Right lobe of liver (tissue), 6 donors: ENCODE measurements around the gene METTL8. TPM values are rescaled to one million over a fixed set of nuclear protein-coding genes. Genes with fewer than 3 reads are reported as not detected.
A peak's percentile ranks its signal among the peaks of the same experiment; 100 is the strongest.

Experiments used
- ATAC-seq, 4 donors: fragments of 200-7000 bp; cut with Tn5 transposase; one replicate each; pipeline ENCODE4 v1.9.1; 2020; ENCODE audit warnings: mild to moderate bottlenecking in 4 of 4, moderate library complexity in 4 of 4
- DNase-seq, 3 donors: peaks; one replicate each; pipeline ENCODE4 v3.0.0-alpha.2; 2020
- H3K27ac ChIP-seq, 3 donors: fragments of 200-600 bp; one replicate each; pipeline ENCODE4 v1.8.0; 2022
- H3K27me3 ChIP-seq, 2 donors: fragments of 200-600 bp; one replicate each; pipeline ENCODE4 v1.8.0; 2022
- H3K36me3 ChIP-seq, 4 donors: fragments of 200-600 bp; sonication (generic) in 1 of 4; one replicate each; pipeline versions ENCODE4 v1.5.1 to v1.8.0; 2017 to 2022; ENCODE audit warnings: control low read depth in 1 of 4
- H3K4me1 ChIP-seq, 4 donors: fragments of 200-600 bp; sonication (generic) in 1 of 4; one replicate each; pipeline versions ENCODE4 v1.5.1 to v1.8.0; 2017 to 2022; ENCODE audit warnings: control low read depth in 1 of 4
- H3K4me3 ChIP-seq, 3 donors: fragments of 200-600 bp; one replicate each; pipeline ENCODE4 v1.8.0; 2022
- H3K9me3 ChIP-seq, 4 donors: fragments of 200-600 bp; sonication (generic) in 1 of 4; one replicate each; pipeline versions ENCODE4 v1.5.1 to v1.8.0; 2017 to 2022; ENCODE audit warnings: control low read depth in 1 of 4
- POLR2A ChIP-seq: fragments of 450-650 bp; IDR thresholded peaks from one replicate; pipeline ENCODE4 v1.6.1; 2017; ENCODE audit warnings: antibody characterized with exemption, mild to moderate bottlenecking
- WGBS: methylation state at CpG from one replicate; pipeline ENCODE4 v1.1.6; 2018; ENCODE audit warnings: low coverage, low lambda C conversion rate; ENCODE audit not compliant: insufficient coverage; ENCODE audit errors: missing lambda C conversion rate; 5-methylcytosine and 5-hydroxymethylcytosine counted together
- intact Hi-C, 2 donors: fragments of 100-400 bp; cut with DNase I; formaldehyde crosslinking; loops; one replicate each; pipeline versions ENCODE4 v1.11.2 to v1.14.1; 2022
- total RNA-seq, 6 experiments: library from RNA; depleted of rRNA in 2 of 6; stranded (reverse); fragments of >200 nt in 2 of 6; fragmentation: NEBNext Ultra II Directional in 3 of 6; extraction: Animal tissue kit (Norgen Biotek cat#: 25700) in 3 of 6; gene quantifications; one replicate each; pipeline versions ENCODE4 v1.1.0 to v1.2.4, GENCODE V29; 2016 to 2023
- TF ChIP-seq, protein P1 (sequence below), 4 donors: fragments of 200-600 bp in 3 of 4; fragments of 450-650 bp in 1 of 4; IDR thresholded peaks; one replicate each; pipeline versions ENCODE4 v1.5.1 to v1.8.0; 2016 to 2022; ENCODE audit warnings: antibody characterized with exemption in 4 of 4, mild to moderate bottlenecking in 2 of 4
- donor health status: DM: no; HTN: yes; CAD: no.
- donor health status: DM: no; HTN: no; CAD: no.
- donor health status: DM: no; HTN: no; CAD: no.
- donor health status: DM: no; HTN: yes; CAD: no.
- donor health status: DM: no; HTN: yes; CAD: no.

Gene METTL8
- total RNA-seq, 6 experiments from 2014 or later: 6.5 to 13.8 (median 9.5) TPM

DNA sequence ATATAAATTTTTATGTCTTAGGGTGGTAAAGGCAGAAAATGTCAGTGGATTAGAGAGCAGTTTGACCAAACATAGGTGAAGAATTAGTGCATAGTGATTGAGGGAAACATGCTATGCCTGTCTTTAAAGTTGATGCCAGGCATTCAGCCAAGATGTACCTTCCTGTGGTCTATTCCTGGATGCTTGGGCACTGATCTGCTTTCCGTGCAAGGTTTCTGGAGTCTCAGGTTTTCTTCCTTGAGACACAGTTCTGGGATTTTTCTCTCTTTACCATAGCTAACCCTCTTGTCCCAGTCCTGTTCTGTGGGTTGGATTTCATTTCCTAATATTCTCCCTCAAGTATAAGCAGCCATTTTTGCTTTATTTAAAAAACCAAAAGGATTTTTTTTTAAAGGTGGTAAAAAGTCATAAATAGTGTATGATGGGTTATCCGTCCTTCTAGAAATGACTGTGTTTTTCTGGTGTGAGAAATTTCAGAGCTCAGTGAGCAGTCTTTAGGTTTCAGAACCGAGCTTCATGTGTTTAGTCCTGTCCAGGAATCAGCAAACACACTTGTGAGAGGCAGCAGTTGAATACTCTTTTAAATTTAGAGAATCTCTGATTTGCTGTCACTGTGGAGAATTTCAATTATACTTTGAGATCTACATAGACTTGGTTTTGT is 45.5 kb upstream of the METTL8 start:
- TF ChIP-seq POLR2A: no peak
- TF ChIP-seq, protein P1, sequence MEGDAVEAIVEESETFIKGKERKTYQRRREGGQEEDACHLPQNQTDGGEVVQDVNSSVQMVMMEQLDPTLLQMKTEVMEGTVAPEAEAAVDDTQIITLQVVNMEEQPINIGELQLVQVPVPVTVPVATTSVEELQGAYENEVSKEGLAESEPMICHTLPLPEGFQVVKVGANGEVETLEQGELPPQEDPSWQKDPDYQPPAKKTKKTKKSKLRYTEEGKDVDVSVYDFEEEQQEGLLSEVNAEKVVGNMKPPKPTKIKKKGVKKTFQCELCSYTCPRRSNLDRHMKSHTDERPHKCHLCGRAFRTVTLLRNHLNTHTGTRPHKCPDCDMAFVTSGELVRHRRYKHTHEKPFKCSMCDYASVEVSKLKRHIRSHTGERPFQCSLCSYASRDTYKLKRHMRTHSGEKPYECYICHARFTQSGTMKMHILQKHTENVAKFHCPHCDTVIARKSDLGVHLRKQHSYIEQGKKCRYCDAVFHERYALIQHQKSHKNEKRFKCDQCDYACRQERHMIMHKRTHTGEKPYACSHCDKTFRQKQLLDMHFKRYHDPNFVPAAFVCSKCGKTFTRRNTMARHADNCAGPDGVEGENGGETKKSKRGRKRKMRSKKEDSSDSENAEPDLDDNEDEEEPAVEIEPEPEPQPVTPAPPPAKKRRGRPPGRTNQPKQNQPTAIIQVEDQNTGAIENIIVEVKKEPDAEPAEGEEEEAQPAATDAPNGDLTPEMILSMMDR (IDR thresholded peaks at IDR 0.05): no peak
- ATAC-seq: no peak
- Histone ChIP-seq H3K4me1 (peaks cover 0 to 8% (median 2%) of the 10 kb centered on the region in 4 donors), H3K9me3 (no peaks in the 10 kb centered on the region), H3K36me3 (no peaks in the 10 kb centered on the region), H3K27me3 (no peaks in the 10 kb centered on the region), H3K4me3 (no peak overlapping the region), H3K27ac (no peak overlapping the region)
- no peak for DNase-seq
- WGBS: 81% methylated on average over 3 of the region's 3 CpGs
- intact Hi-C loops: no loop called here

DNA sequence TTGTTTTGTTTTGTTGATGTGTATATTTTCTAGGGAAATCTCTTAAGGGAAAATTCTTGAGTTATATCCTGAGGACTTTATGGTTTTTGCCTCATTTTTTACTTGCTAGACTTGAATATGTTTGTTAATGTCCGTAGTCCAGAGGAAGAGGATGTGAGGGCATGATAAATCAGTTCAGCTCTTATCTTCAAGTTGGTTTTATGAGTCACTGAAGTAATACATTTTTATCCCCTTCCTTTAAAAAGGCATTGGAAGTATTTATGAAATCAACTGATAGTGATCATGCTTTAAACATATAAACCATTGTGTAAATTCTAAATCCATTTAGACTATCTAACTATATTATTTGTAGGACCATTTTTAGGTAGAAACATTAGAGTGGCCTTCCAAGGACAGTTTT is 44.6 kb upstream of the METTL8 start:
- H3K9me3 ChIP-seq: no peaks in the 10 kb centered on the region
- H3K4me1 ChIP-seq: peaks cover 0 to 8% (median 2%) of the 10 kb centered on the region in 4 donors
- DNase-seq: no peak
- ATAC-seq: no peak
- H3K27ac ChIP-seq: no peak overlapping the region
- intact Hi-C loops: no loop called here
- WGBS: 80% methylated on average over 1 of the region's 1 CpG
- no peak overlapping the region for H3K4me3 ChIP-seq
- H3K27me3 ChIP-seq: no peaks in the 10 kb centered on the region
- no peaks in the 10 kb centered on the region for H3K36me3 ChIP-seq
- TF ChIP-seq, protein P1 (IDR thresholded peaks at IDR 0.05): no peak
- TF ChIP-seq POLR2A: no peak

DNA sequence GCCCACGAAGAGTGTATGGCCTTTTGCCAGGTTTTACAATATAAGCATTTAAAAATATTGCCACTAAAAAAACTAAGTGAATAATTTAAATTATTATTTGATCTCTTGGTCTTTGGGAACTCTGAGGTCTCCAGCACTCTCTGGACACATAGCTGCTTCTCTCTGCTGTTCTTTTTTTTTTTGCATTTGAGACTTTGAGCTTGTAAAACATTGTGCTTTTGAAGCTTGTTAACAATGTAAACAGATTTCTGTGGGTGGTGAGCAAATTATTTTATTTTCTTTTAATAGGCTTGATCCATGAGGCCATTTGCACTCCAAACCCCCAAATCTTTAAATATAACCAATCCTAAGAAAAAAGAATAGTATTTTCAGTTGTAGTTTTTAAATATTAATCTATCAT is 42.2 kb upstream of the METTL8 start:
- no peak for DNase-seq
- Histone ChIP-seq H3K27ac (no peak overlapping the region), H3K4me3 (no peak overlapping the region), H3K4me1 (peaks cover 0 to 8% (median 2%) of the 10 kb centered on the region in 4 donors), H3K36me3 (no peaks in the 10 kb centered on the region), H3K9me3 (no peaks in the 10 kb centered on the region), H3K27me3 (no peaks in the 10 kb centered on the region)
- TF ChIP-seq, protein P1 (IDR thresholded peaks at IDR 0.05): no peak
- TF ChIP-seq POLR2A: no peak
- peak; percentile 78 to 90 (median 80) for ATAC-seq
- intact Hi-C loops: no loop called here
- 28% methylated on average over 1 of the region's 1 CpG for WGBS

DNA sequence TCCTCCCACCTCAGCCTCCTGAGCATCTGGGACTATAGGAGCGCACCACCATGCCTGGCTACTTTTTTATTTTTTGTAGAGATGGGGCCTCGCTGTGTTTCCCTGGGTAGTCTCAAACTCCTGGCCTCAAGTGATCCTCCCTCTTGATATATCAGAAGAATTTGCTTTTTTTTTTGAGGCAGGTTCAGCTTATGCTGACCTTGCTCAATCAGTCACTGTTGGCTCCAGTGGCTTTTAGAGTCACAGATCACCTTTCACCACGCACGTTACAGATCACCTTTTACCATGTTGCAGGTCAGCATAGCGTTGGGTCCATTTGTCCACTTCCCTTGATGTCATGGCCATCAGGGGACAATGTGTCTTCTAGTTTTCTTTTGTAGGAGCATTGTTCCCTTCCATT is 36.3 kb upstream of the METTL8 start:
- H3K4me1 ChIP-seq: no peaks in the 10 kb centered on the region
- TF ChIP-seq, protein P1 (IDR thresholded peaks at IDR 0.05): no peak
- TF ChIP-seq POLR2A: no peak
- ATAC-seq (no peak), DNase-seq (no peak)
- H3K9me3 ChIP-seq: no peaks in the 10 kb centered on the region
- intact Hi-C loops: no loop called here
- no peak overlapping the region for H3K27ac ChIP-seq
- no peak overlapping the region for H3K4me3 ChIP-seq
- peaks cover 0 to 9% (median 1%) of the 10 kb centered on the region in 4 donors for H3K36me3 ChIP-seq
- 84% methylated on average over 5 of the region's 5 CpGs for WGBS
- H3K27me3 ChIP-seq: no peaks in the 10 kb centered on the region
